K562 (cell line): ENCODE measurements around the gene NUP160. TPM values are rescaled to one million over a fixed set of nuclear protein-coding genes. Genes with fewer than 3 reads are reported as not detected.
A peak's percentile ranks its signal among the peaks of the same experiment; 100 is the strongest.
"Not testable (repeated sequence)": the region's sequence is repeated elsewhere in the genome, so short reads cannot be mapped to it uniquely, and the experiment has no call there.

ENCODE experiments used
- ATAC-seq: fragments of 200-7000 bp; cut with Tn5 transposase; 3 replicates; pipeline ENCODE4 v1.9.1; 2020; ENCODE audit warnings: moderate library complexity
- BruUV-seq: library from RNA; stranded (reverse); fragments of 400-500 nt; replicated peaks from 2 replicates; lab custom pipeline; 2021; lab: Mats Ljungman, UMichigan
- CTCF ChIA-PET: fragments of 300-600 bp; formaldehyde crosslinking; extraction: SDS; loops from one replicate; lab custom pipeline; 2021; ENCODE audit warnings: low intra/inter-chr PET ratio; lab: Yijun Ruan, JAX
- POLR2A ChIA-PET: fragments of 300-600, 350-650 bp; sonication (Branson Sonifier 250); formaldehyde crosslinking; extraction: SDS; loops from one replicate; lab custom pipeline; 2021; ENCODE audit warnings: antibody characterized with exemption, inconsistent platforms; lab: Yijun Ruan, JAX
- DNase-seq, 4 experiments: peaks; one replicate each; pipeline versions ENCODE4 v3.0.0 to v3.0.0-alpha.2; 2011 to 2018; ENCODE audit warnings: low spot score in 3 of 4, mixed read lengths in 3 of 4; ENCODE audit errors: extremely low read depth in 1 of 4
- FAIRE-seq: peaks from 2 replicates; lab custom pipeline; 2011; peaks lifted over from hg19 to GRCh38; lab: Jason Lieb, UNC
- H2AFZ ChIP-seq: 2 replicates; pipeline ENCODE4 v1.6.0; 2011; ENCODE audit warnings: low read depth, low read length, control low read depth, inconsistent platforms
- H3K27ac ChIP-seq: fragments of 200-600 bp; 3 replicates; pipeline ENCODE4 v1.8.0; 2011; ENCODE audit warnings: low read depth, mild to moderate bottlenecking, control low read depth, inconsistent platforms, low read length, moderate library complexity, mixed read lengths; ENCODE audit errors: extremely low read depth
- H3K27me3 ChIP-seq, 2 experiments: fragments of 300-600 bp in 1 of 2; 2 replicates in 1 of 2; 3 replicates in 1 of 2; pipeline versions ENCODE4 v1.6.0 to v1.8.0; 2011; ENCODE audit warnings: inconsistent platforms in 2 of 2, low read length in 2 of 2, mild to moderate bottlenecking in 1 of 2, mixed read lengths in 1 of 2, moderate library complexity in 1 of 2; ENCODE audit not compliant: control insufficient read depth in 2 of 2, insufficient read depth in 2 of 2
- H3K36me3 ChIP-seq: fragments of 300-600 bp; 3 replicates; pipeline ENCODE4 v1.8.0; 2011; ENCODE audit warnings: mild to moderate bottlenecking, low read length, inconsistent platforms; ENCODE audit not compliant: control insufficient read depth, insufficient read depth
- H3K4me1 ChIP-seq, 2 experiments: fragments of 200-600 bp in 1 of 2; replicated peaks in 1 of 2; 2 replicates in 1 of 2; 3 replicates in 1 of 2; pipeline versions ENCODE4 v1.5.1 to v1.8.0; 2011; ENCODE audit warnings: inconsistent platforms in 2 of 2, low read length in 2 of 2, mild to moderate bottlenecking in 1 of 2, mixed read lengths in 1 of 2, moderate library complexity in 1 of 2; ENCODE audit not compliant: control insufficient read depth in 2 of 2, insufficient read depth in 2 of 2
- H3K4me2 ChIP-seq: 2 replicates; pipeline ENCODE4 v1.6.1; 2011; ENCODE audit warnings: low read length, control low read depth, inconsistent platforms, mixed read lengths; ENCODE audit not compliant: insufficient read depth
- H3K4me3 ChIP-seq: fragments of 200-600 bp; sonication (generic), shearing (Covaris generic); 2 replicates; pipeline ENCODE4 v1.5.1; 2016; ENCODE audit warnings: control low read depth, inconsistent platforms
- H3K79me2 ChIP-seq: fragments of 200-600 bp; 3 replicates; pipeline ENCODE4 v1.8.0; 2011; ENCODE audit warnings: low read length, inconsistent platforms; ENCODE audit not compliant: control insufficient read depth, insufficient read depth
- H3K9ac ChIP-seq, 2 experiments: 2 replicates each; pipeline versions ENCODE4 v1.6.0 to v1.6.1; 2011; ENCODE audit warnings: low read depth in 2 of 2, low read length in 2 of 2, control low read depth in 1 of 2, inconsistent platforms in 1 of 2, mild to moderate bottlenecking in 1 of 2, mixed read lengths in 1 of 2; ENCODE audit not compliant: insufficient read depth in 1 of 2
- H3K9me1 ChIP-seq: one replicate; pipeline ENCODE4 v1.6.0; 2011; ENCODE audit warnings: inconsistent platforms, mild to moderate bottlenecking, low read length, moderate library complexity; ENCODE audit not compliant: control insufficient read depth, insufficient read depth
- H3K9me3 ChIP-seq: replicated peaks from 2 replicates; pipeline ENCODE4 v1.5.1; 2011; ENCODE audit warnings: low read depth, low read length, inconsistent platforms; ENCODE audit not compliant: control insufficient read depth, insufficient read depth
- H4K20me1 ChIP-seq: replicated peaks from 2 replicates; pipeline ENCODE4 v1.6.1; 2011; ENCODE audit warnings: low read length, inconsistent platforms, mixed read lengths; ENCODE audit not compliant: control insufficient read depth, insufficient read depth
- C11orf30 ChIP-seq: fragments of 450-650 bp; IDR thresholded peaks from 2 replicates; pipeline ENCODE4 v1.6.1; 2016; ENCODE audit warnings: low read depth, mild to moderate bottlenecking
- CBX2 ChIP-seq: fragments of 200-600 bp; sonication (generic); IDR thresholded peaks from one replicate; pipeline ENCODE4 v1.6.1; 2012; ENCODE audit warnings: mild to moderate bottlenecking, low read length, inconsistent platforms; ENCODE audit not compliant: insufficient read depth, poor library complexity, severe bottlenecking
- CEBPG ChIP-seq, 3 experiments: fragments of 200-800 bp in 1 of 3; sonication (Bioruptor generic) in 1 of 3; sonication (generic) in 1 of 3; formaldehyde crosslinking in 1 of 3; IDR thresholded peaks in 2 of 3; conservative IDR thresholded peaks in 1 of 3; 2 replicates each; pipeline versions ENCODE4 v1.6.1 to v1.8.0; 2016 to 2022; ENCODE audit warnings: missing compliant biosample characterization in 2 of 3, missing genetic modification characterization in 2 of 3, mild to moderate bottlenecking in 1 of 3, missing genetic modification reagents in 1 of 3
- DIDO1 ChIP-seq: fragments of 450-650 bp; IDR thresholded peaks from 2 replicates; pipeline ENCODE4 v1.6.1; 2016; ENCODE audit warnings: low read depth, missing biosample characterization, missing genetic modification characterization
- MAFF ChIP-seq: IDR thresholded peaks from 2 replicates; pipeline ENCODE4 v1.6.1; 2012; ENCODE audit warnings: low read length, improper control_type of control experiment
- MAFG ChIP-seq: fragments of 450-650 bp; conservative IDR thresholded peaks from 2 replicates; pipeline ENCODE4 v1.6.1; 2016; ENCODE audit warnings: missing genetic modification characterization, missing compliant biosample characterization
- MAFK ChIP-seq: IDR thresholded peaks from 2 replicates; pipeline ENCODE4 v1.6.1; 2011; ENCODE audit warnings: low read length, improper control_type of control experiment
- NELFE ChIP-seq: IDR thresholded peaks from 2 replicates; pipeline ENCODE4 v1.6.1; 2011; ENCODE audit warnings: mild to moderate bottlenecking; ENCODE audit not compliant: insufficient read depth, insufficient read length
- POLR2G ChIP-seq: fragments of 200-400 bp; formaldehyde crosslinking; IDR thresholded peaks from 2 replicates; pipeline ENCODE4 v1.6.1; 2017; ENCODE audit warnings: low read depth, mild to moderate bottlenecking, antibody characterized with exemption, low read length, moderate library complexity
- TCF3 ChIP-seq: sonication (generic); formaldehyde crosslinking; IDR thresholded peaks from 2 replicates; pipeline ENCODE4 v1.4.0; 2020; ENCODE audit warnings: mild to moderate bottlenecking, missing genetic modification reagents
- ZNF316 ChIP-seq: fragments of 450-650 bp; IDR thresholded peaks from 2 replicates; pipeline ENCODE4 v1.6.1; 2016
- WGBS: fragments of 100-300 bp; shearing (Covaris generic); methylation state at CpG from one replicate; pipeline ENCODE4 v1.1.6; 2016; ENCODE audit warnings: low coverage, mixed read lengths; ENCODE audit not compliant: insufficient coverage; ENCODE audit errors: missing lambda C conversion rate; 5-methylcytosine and 5-hydroxymethylcytosine counted together
- in situ Hi-C: fragments of 300-500 bp; cut with MboI; formaldehyde crosslinking; loops from 4 replicates; pipeline ENCODE4 v1.15.0; 2018; ENCODE audit warnings: inconsistent platforms, mixed read lengths
- intact Hi-C: fragments of 100-400 bp; cut with micrococcal nuclease; formaldehyde crosslinking; loops from 2 replicates; pipeline ENCODE4 v1.14.2; 2022
- polyA plus RNA-seq, 8 experiments: library from polyadenylated mRNA; depleted of rRNA in 4 of 8; stranded (reverse) in 5 of 8; unstranded in 3 of 8; fragments of >200 nt; fragmentation: Nextera tagmentation in 2 of 8; fragmentation: Illumina TruSeq in 1 of 8; extraction: Ambion mirVana in 2 of 8; extraction: Trizol in 1 of 8; gene quantifications; 2 replicates each; pipeline versions ENCODE4 v1.2.1 to v1.2.3, GENCODE V29; 2011 to 2014; ENCODE audit warnings: inconsistent platforms in 1 of 8, missing spikeins in 1 of 8
- total RNA-seq, 7 experiments: library from RNA; depleted of rRNA in 6 of 7; stranded (reverse); fragments of >200 nt in 6 of 7; fragmentation: Illumina TruSeq in 2 of 7; extraction: Trizol in 2 of 7; gene quantifications; 2 replicates each; pipeline versions ENCODE4 v1.2.1 to v1.2.3, GENCODE V29; 2011 to 2021; ENCODE audit warnings: low replicate concordance in 1 of 7
- TF ChIP-seq, protein P1 (sequence below): fragments of 450-650 bp; formaldehyde crosslinking; IDR thresholded peaks from 2 replicates; pipeline ENCODE4 v1.4.0; 2020; ENCODE audit warnings: mild to moderate bottlenecking, moderate library complexity

NUP160 gene
- total and polyA plus RNA-seq, 9 of the 15 experiments (the other 6 are each of a cell fraction or from before 2014, with no cell fraction given): 41.5 to 112 (median 65.0) TPM

DNA sequence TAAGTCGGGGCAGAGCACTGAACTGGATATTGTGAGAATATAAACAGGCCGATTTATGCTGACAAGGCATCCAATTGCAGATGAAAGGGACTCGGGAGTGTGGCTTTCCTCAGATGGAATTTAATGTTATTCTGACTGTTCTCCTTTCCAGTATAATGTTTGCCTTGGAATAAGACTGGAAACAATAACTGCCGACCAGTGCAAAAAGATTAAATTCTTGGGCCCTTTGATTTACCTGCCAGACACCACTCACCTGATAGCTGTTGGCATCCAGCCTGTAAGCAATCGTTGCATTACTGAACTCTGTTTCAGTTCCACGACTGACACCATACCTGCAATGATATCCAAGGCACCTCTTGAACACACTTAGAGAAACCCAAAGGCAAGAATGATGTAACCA is 10.9 kb downstream of the NUP160 start:
- Histone ChIP-seq H3K27ac (no peak overlapping the region), H3K79me2 (peaks cover 21% of the 10 kb centered on the region; the same call in 2 of the 3 replicates), H3K4me1 (no peaks in the 10 kb centered on the region), H2AFZ (no peak overlapping the region), H3K4me2 (no peak overlapping the region), H3K27me3 (no peaks in the 10 kb centered on the region), H3K36me3 (peaks cover 94% of the 10 kb centered on the region), H3K9me3 (no peaks in the 10 kb centered on the region), H3K9me1 (no peaks in the 10 kb centered on the region), H3K4me3 (no peak overlapping the region), H4K20me1 (no peaks in the 10 kb centered on the region), H3K9ac (no peak overlapping the region)
- WGBS: 91% methylated on average over 6 of the region's 6 CpGs
- in situ Hi-C loops: no loop called here
- BruUV-seq: no TSS peak
- POLR2A ChIA-PET: no interaction called here
- no peak for FAIRE-seq
- no peak for DNase-seq
- intact Hi-C loops: no loop called here
- CTCF ChIA-PET: no interaction called here
- TF ChIP-seq DIDO1 (tag): no peak
- no peak for TF ChIP-seq CBX2
- peak; percentile 63 for TF ChIP-seq MAFF
- peak; percentile 31; the same call in 1 of the 2 replicates for TF ChIP-seq POLR2G
- peak; percentile 73 for TF ChIP-seq MAFK
- peak; percentile 78 for TF ChIP-seq ZNF316
- peak; percentile 57 for TF ChIP-seq MAFG (tag)
- TF ChIP-seq C11orf30: peak; percentile 62
- no peak for TF ChIP-seq TCF3 (CRISPR knock-in tag)
- TF ChIP-seq NELFE: no peak
- TF ChIP-seq, protein P1, sequence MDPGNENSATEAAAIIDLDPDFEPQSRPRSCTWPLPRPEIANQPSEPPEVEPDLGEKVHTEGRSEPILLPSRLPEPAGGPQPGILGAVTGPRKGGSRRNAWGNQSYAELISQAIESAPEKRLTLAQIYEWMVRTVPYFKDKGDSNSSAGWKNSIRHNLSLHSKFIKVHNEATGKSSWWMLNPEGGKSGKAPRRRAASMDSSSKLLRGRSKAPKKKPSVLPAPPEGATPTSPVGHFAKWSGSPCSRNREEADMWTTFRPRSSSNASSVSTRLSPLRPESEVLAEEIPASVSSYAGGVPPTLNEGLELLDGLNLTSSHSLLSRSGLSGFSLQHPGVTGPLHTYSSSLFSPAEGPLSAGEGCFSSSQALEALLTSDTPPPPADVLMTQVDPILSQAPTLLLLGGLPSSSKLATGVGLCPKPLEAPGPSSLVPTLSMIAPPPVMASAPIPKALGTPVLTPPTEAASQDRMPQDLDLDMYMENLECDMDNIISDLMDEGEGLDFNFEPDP (CRISPR knock-in tag): no peak
- TF ChIP-seq CEBPG (CRISPR knock-in tag; IDR thresholded peaks at IDR 0.05): no peak
- TF ChIP-seq CEBPG (tag; conservative IDR thresholded peaks at IDR 0.05 in 1 of 2, IDR thresholded peaks at IDR 0.05 in 1 of 2): 0 out of 4 replicates have a peak, but pooled peaks of 1 of the 2 experiments have one; percentile 18
- no peak for ATAC-seq

DNA sequence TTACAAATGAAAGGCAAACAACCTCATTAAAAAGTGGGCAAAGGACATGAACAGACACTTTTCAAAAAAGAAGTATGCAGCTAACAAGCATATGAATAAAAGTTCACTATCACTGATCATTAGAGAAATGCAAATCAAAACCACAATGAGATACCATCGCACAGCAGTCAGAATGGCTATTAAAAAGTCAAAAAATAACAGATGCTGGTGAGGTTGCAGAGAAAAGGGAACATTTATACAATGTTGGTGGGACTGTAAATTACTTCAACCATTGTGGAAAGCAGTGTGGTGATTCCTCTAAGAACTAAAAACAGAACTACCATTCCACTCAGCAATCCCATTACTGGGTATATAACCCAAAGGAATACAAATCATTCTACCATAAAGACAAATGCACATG is 18.1 kb downstream of the NUP160 start:
- peaks cover 60% of the 10 kb centered on the region for H3K79me2 ChIP-seq
- in situ Hi-C loops: not testable (repeated sequence)
- 90% methylated on average over 1 of the region's 1 CpG for WGBS

More for the DNA sequence above, 18.1 kb downstream of the NUP160 start:
- peaks cover 89% of the 10 kb centered on the region; the same call in 2 of the 3 replicates for H3K36me3 ChIP-seq
- H3K27ac ChIP-seq, intact Hi-C loops, DNase-seq, H4K20me1 ChIP-seq, ATAC-seq, BruUV-seq, CTCF ChIA-PET, H3K27me3 ChIP-seq, H3K4me2 ChIP-seq, H2AFZ ChIP-seq, H3K9ac ChIP-seq, H3K4me3 ChIP-seq, H3K9me3 ChIP-seq, H3K9me1 ChIP-seq, FAIRE-seq, H3K4me1 ChIP-seq: not testable (repeated sequence)
- POLR2A ChIA-PET: interaction anchor here (1.0 to 1.7 kb wide), 3 partner anchors 9 to 24 kb away, joined by 3 to 9 read pairs (median 4); no protein-coding TSS in a partner anchor
